Urinary bladder (tissue), 4 donors: Measurements from ENCODE around the gene NXNL2. TPM values are rescaled to one million over a fixed set of nuclear protein-coding genes. Genes with fewer than 3 reads are reported as not detected.

Source experiments
- DNase-seq: peaks from one replicate; pipeline ENCODE4 v3.0.0-alpha.2; 2015; ENCODE audit errors: extremely low spot score
- H3K27ac ChIP-seq: one replicate; pipeline ENCODE4 v1.5.1; 2013; ENCODE audit warnings: low read depth, mild to moderate bottlenecking, moderate library complexity
- H3K36me3 ChIP-seq: one replicate; pipeline ENCODE4 v1.6.1; 2013; ENCODE audit warnings: mild to moderate bottlenecking, moderate library complexity; ENCODE audit not compliant: insufficient read depth
- H3K4me1 ChIP-seq: one replicate; pipeline ENCODE4 v1.6.1; 2013; ENCODE audit warnings: mild to moderate bottlenecking, moderate library complexity; ENCODE audit not compliant: insufficient read depth
- H3K4me3 ChIP-seq: one replicate; pipeline ENCODE4 v1.5.1; 2013; ENCODE audit warnings: low read depth, low read length
- WGBS: extraction: QIAGEN DNeasy Blood & Tissue Kit; methylation state at CpG from one replicate; pipeline ENCODE4 v1.1.7; 2013; 5-methylcytosine and 5-hydroxymethylcytosine counted together
- polyA plus RNA-seq: library from polyadenylated mRNA; stranded (reverse); fragments of 200-250 nt; gene quantifications from one replicate; pipeline ENCODE4 v1.2.3, GENCODE V29; 2013
- total RNA-seq: library from RNA; depleted of rRNA; stranded (reverse); fragments of >200 nt; gene quantifications from one replicate; pipeline ENCODE4 v1.2.3, GENCODE V29; 2014
- donor health status: healthy with polysubstance abuse.
- donor health status: healthy.

NXNL2 gene
- total RNA-seq: 1.9 TPM
- polyA plus RNA-seq: 0.85 TPM

- Histone ChIP-seq H3K27ac (peak within 1 kb of the TSS; percentile 45), H3K4me1 (no peaks in the 10 kb centered on the region), H3K36me3 (no peaks in the 10 kb centered on the region), H3K4me3 (peak within 1 kb of the TSS; percentile 52)
- WGBS: 2% methylated on average over 62 of the region's 62 CpGs
- peak; percentile 59 for DNase-seq
These were observed at the start of gene NXNL2 for GRCh38 chr9:88534456-88535225. NXNL2 (plus strand) TSS chr9:88535178; CDS start chr9:88535435, 257 bp downstream.

DNA sequence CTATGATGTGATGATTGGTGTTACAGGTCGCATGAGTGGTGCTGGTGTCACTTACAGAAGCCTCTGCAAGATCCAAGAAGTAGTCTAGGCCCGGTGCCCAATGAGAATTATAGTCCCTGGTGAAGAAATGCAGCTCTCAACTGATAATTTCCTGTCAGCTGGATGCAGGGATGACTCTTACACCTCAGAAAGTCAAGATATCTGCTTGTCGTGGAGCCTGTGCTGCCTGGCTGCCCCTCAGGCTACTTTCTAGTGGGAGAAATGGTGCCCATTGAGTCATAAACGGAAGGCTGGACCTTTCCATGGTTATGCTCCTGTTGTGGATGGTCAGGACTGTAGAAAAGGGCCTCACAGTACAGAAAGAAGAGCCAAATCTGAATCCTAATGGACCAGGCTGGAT is 46.8 kb upstream of the NXNL2 start:
- H3K4me1 ChIP-seq: no peaks in the 10 kb centered on the region
- 87% methylated on average over 4 of the region's 4 CpGs for WGBS
- H3K27ac ChIP-seq: no peak overlapping the region
- no peaks in the 10 kb centered on the region for H3K36me3 ChIP-seq
- no peak overlapping the region for H3K4me3 ChIP-seq
- DNase-seq: no peak

DNA sequence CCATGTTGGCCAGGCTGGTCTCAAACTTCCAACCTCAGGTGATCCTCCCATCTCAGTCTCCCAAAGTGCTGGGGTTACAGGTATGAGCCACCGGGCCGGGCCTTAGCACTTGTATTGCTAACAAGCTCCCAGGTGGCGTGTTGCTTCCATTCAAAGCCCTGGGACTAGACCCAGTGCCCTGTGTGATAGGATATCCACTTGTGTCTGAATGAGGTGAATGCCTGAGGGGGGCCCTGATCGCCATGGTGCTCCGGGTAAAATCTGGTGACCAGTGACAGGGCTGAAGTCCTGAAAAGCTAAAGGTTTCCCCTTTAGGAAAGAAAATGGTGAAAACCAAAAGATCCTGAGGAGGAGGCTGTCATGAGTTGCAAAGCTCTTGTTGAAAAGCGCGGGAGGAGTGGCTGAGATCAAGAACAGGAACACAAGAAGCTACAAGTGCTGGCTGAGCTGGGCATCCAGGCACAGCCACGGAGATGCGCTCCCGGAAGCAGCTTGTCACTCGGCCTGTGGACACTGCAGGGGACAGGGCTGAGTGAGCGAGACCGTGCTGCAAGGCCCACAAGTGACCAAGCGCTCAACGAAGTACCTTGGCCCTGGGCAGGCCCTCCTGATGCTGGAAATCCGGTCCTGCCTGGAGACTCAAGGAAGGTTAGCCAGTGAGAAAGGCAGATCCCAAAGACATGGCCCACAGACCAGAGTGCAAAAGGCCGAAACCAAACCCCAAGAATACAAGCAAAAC is 39.8 kb upstream of the NXNL2 start:
- no peak for DNase-seq
- no peak overlapping the region for H3K4me3 ChIP-seq
- no peaks in the 10 kb centered on the region for H3K36me3 ChIP-seq
- 95% methylated on average over 17 of the region's 17 CpGs for WGBS
- H3K27ac ChIP-seq: no peak overlapping the region
- no peaks in the 10 kb centered on the region for H3K4me1 ChIP-seq

- no peak overlapping the region for H3K4me3 ChIP-seq
- H3K4me1 ChIP-seq: no peaks in the 10 kb centered on the region
- WGBS: 95% methylated on average over 2 of the region's 2 CpGs
These were observed 37.8 kb upstream of the NXNL2 start for GRCh38 chr9:88497224-88497623.

GRCh38 chr9:88498880-88499279 is 36.1 kb upstream of the NXNL2 start:
- no peaks in the 10 kb centered on the region for H3K4me1 ChIP-seq
- WGBS: 77% methylated on average over 6 of the region's 6 CpGs
- H3K4me3 ChIP-seq: no peak overlapping the region
- no peak overlapping the region for H3K27ac ChIP-seq
- DNase-seq: no peak
- no peaks in the 10 kb centered on the region for H3K36me3 ChIP-seq

More at GRCh38 chr9:88497224-88497623, 37.8 kb upstream of the NXNL2 start:
- DNase-seq: no peak
- no peaks in the 10 kb centered on the region for H3K36me3 ChIP-seq
- no peak overlapping the region for H3K27ac ChIP-seq

GRCh38 chr9:88501086-88501485 is 33.9 kb upstream of the NXNL2 start:
- WGBS: 94% methylated on average over 5 of the region's 5 CpGs
- Histone ChIP-seq H3K4me3 (no peak overlapping the region), H3K4me1 (no peaks in the 10 kb centered on the region), H3K27ac (no peak overlapping the region), H3K36me3 (no peaks in the 10 kb centered on the region)
- DNase-seq: no peak

DNA sequence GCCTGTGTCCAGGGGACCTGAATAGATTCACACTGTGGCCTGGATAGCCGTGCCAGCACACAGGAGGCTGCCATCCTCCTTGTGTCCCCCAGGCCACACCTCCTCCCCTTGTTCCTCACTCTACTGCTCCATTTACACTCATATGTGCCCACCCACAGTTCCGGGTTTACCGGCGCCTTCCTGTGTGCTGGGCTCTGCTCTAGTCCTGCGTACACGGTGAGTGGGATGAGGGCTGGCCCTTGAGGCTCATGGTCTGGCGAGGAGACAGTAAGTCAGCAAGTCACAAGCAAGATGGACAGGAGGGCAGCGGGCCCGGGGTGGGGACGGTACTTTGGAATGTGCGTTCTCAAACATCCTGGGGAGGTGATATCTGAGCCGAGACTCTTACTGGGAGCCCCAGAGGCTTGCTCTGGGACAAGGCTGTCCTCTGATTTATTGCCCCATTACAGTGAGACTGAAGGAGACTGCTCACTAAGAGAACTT is 32.4 kb upstream of the NXNL2 start:
- 71% methylated on average over 12 of the region's 12 CpGs for WGBS
- Histone ChIP-seq H3K36me3 (no peaks in the 10 kb centered on the region), H3K4me1 (no peaks in the 10 kb centered on the region), H3K4me3 (no peak overlapping the region), H3K27ac (no peak overlapping the region)
- no peak for DNase-seq

GRCh38 chr9:88503081-88503844 is 31.7 kb upstream of the NXNL2 start:
- Histone ChIP-seq H3K27ac (no peak overlapping the region), H3K4me1 (no peaks in the 10 kb centered on the region), H3K36me3 (no peaks in the 10 kb centered on the region), H3K4me3 (no peak overlapping the region)
- WGBS: 89% methylated on average over 18 of the region's 18 CpGs
- no peak for DNase-seq

DNA sequence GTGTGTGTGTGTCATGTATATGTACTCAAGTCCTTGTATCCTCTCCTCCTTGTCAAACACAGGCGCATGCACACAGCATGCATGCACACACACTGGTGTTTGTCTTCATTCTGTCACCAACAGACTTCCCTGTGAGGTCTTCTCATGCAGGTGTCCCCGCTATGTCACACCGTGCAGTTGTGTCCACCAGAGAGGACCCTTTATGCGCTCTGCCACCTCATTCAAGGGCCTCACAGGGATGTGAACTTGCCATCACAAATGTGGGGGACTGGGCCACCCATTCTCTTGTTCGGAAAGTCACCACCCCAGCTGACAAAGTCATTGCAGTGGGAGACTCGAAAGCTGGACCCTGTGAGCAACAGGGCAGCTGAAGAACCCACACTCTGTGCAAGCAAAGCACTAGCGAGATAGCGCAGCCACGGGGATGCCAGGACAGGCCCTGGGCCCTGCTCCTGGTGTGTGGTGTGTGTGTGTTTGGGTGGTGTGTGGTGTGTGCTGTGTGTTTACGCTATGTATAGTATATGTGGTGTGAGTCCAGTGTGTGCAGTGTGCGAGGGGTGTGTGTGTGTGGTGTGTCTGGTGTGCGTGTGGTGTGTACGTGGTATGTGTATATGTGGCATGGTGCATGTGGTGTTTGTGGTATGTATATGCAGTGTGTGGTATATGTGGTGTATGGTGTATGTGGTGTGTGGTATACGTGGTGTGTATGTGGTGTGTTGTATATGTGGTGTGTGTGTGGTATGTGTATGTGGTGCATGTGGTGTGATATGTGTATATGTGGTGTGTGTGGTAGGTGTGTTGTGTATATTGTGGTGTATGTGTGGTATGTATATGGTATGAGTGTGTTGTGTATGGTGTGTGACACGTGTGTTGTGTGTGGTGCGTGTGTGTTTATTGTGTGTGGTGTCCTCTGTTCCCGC is 30.9 kb upstream of the NXNL2 start:
- 94% methylated on average over 17 of the region's 17 CpGs for WGBS
- H3K4me1 ChIP-seq: no peaks in the 10 kb centered on the region
- no peak overlapping the region for H3K4me3 ChIP-seq
- no peak for DNase-seq
- no peak overlapping the region for H3K27ac ChIP-seq
- no peaks in the 10 kb centered on the region for H3K36me3 ChIP-seq

- 91% methylated on average over 2 of the region's 2 CpGs for WGBS
- no peaks in the 10 kb centered on the region for H3K36me3 ChIP-seq
- no peak overlapping the region for H3K27ac ChIP-seq
- no peak overlapping the region for H3K4me3 ChIP-seq
- DNase-seq: no peak
- H3K4me1 ChIP-seq: no peaks in the 10 kb centered on the region
These were observed 26.7 kb upstream of the NXNL2 start for GRCh38 chr9:88508326-88508725.

DNA sequence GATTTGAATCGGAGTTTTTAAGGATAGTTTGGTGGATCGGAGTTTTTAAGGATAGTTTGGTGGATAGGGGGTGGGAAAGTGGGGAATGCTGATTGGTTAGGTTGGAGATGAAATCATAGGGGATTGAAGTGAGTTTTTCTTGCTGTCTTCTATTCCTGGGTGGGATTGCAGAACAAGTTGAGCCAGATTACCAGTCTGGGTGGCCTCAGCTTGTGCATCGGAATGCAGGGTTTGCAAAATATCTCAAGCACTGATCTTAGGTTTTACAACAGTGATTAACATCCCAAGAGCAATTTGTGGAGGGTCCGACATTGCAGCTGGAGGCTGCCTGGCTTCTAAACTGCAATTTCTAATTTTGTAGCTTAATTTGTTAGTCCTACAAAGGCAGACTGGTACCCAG is 23.1 kb upstream of the NXNL2 start:
- 65% methylated on average over 4 of the region's 4 CpGs for WGBS
- no peak for DNase-seq
- no peaks in the 10 kb centered on the region for H3K36me3 ChIP-seq
- H3K27ac ChIP-seq: no peak overlapping the region
- H3K4me1 ChIP-seq: no peaks in the 10 kb centered on the region
- H3K4me3 ChIP-seq: no peak overlapping the region

DNA sequence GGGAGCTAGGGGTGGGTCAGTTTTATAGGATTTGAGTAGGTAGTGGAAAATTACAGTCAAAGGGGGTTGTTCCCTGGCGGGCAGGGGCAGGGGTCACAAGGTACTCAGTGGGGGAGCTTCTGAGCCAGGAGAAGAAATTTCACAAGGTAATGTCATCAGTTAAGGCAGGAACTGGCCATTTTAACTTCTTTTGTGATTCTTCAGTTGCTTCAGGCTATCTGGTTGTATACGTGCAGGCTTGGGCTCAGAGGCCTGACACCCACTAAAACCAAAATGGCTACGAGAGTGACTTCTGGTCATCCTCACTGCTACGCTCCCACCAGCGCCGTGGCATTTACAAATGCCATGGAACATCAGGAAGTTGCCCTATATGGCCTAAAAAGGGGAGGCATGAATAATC is 20.7 kb upstream of the NXNL2 start:
- H3K36me3 ChIP-seq: no peaks in the 10 kb centered on the region
- no peak overlapping the region for H3K4me3 ChIP-seq
- no peak for DNase-seq
- WGBS: 93% methylated on average over 6 of the region's 6 CpGs
- H3K27ac ChIP-seq: no peak overlapping the region
- H3K4me1 ChIP-seq: no peaks in the 10 kb centered on the region

DNA sequence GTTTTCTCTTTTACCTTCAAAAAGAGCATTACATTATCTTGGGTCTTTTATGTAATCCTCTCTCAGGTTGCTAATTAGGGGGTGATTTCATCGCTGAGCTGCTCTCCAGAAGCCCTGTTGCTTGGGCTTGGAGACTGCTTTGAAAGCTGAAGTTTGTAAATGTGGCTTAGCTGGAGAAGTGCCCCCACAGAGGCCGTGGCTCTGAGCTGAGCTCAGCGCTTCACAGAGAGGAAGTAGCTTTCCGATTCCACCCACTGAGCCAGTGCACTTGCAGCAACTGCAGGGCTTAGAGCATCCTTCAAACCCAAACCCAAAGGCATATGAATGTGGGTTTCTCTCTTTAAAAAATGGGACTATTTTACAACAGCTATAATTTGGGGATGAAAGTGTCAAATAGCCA is 13.7 kb upstream of the NXNL2 start:
- Histone ChIP-seq H3K4me3 (no peak overlapping the region), H3K36me3 (no peaks in the 10 kb centered on the region), H3K4me1 (no peaks in the 10 kb centered on the region), H3K27ac (no peak overlapping the region)
- DNase-seq: no peak
- 38% methylated on average over 4 of the region's 4 CpGs for WGBS
